Esophagus squamous epithelium (tissue), 4 donors: ENCODE measurements around the gene LGI4.

Experiments
- POLR2A ChIP-seq, 4 donors: fragments of 450-650 bp; IDR thresholded peaks; one replicate each; pipeline ENCODE4 v1.6.1; 2017; ENCODE audit warnings: antibody characterized with exemption in 4 of 4, mild to moderate bottlenecking in 4 of 4, moderate library complexity in 3 of 4
- TF ChIP-seq, protein P1 (sequence below), 6 experiments: fragments of 450-650 bp in 4 of 6; fragments of 200-600 bp in 2 of 6; sonication (generic) in 2 of 6; IDR thresholded peaks; one replicate each; pipeline ENCODE4 v1.5.1; 2016 to 2019; ENCODE audit warnings: antibody characterized with exemption in 6 of 6, mild to moderate bottlenecking in 4 of 6, moderate library complexity in 4 of 6

DNA sequence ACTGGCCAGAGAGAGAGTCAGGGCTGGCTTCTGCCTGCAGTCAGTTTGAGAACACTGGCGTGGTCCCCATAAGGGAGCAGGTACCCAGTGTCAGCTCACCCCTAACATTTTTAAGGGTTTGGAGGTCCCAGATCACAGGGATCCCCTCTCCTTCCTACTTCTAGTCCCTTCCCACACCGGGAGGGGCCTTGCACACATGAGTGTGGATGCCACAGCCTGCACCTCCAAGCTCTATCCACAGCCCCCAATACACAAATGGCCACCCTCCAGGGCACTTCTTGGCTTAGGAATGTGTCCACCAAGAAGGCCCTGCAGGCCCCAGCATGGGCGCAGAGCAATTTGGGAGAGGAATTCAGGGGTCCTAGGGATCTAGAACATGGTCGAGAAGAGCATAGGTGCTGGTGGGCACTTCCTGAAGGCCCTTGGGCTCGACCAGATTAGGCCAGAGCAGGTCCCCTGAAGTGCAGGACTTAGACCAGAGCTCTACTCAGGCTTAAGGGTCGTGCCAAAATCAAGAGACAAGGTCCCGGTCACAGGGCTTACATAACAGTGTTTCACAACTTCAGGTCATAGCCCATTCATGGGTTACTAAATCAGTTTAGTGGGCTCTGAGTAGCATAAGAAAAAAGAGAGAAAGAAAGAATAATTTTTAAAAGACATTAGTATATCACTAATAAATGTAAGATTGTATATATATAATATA lies 35.7 kb upstream of the LGI4 start:
- TF ChIP-seq, protein P1, sequence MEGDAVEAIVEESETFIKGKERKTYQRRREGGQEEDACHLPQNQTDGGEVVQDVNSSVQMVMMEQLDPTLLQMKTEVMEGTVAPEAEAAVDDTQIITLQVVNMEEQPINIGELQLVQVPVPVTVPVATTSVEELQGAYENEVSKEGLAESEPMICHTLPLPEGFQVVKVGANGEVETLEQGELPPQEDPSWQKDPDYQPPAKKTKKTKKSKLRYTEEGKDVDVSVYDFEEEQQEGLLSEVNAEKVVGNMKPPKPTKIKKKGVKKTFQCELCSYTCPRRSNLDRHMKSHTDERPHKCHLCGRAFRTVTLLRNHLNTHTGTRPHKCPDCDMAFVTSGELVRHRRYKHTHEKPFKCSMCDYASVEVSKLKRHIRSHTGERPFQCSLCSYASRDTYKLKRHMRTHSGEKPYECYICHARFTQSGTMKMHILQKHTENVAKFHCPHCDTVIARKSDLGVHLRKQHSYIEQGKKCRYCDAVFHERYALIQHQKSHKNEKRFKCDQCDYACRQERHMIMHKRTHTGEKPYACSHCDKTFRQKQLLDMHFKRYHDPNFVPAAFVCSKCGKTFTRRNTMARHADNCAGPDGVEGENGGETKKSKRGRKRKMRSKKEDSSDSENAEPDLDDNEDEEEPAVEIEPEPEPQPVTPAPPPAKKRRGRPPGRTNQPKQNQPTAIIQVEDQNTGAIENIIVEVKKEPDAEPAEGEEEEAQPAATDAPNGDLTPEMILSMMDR (IDR thresholded peaks at IDR 0.05): no peak
- TF ChIP-seq POLR2A (IDR thresholded peaks at IDR 0.05): no peak
